BE2C (cell line): ENCODE measurements around the gene DTX3.
A peak's percentile ranks its signal among the peaks of the same experiment; 100 is the strongest.
"Not testable (repeated sequence)": the region's sequence is repeated elsewhere in the genome, so short reads cannot be mapped to it uniquely, and the experiment has no call there.

Experiments
- DNase-seq: peaks from one replicate; pipeline ENCODE4 v3.0.0-alpha.2; 2020
- H3K27me3 ChIP-seq: fragments of 250-450 bp; sonication (Bioruptor Pico); 2 replicates; pipeline ENCODE4 v1.5.1; 2020; ENCODE audit warnings: mild to moderate bottlenecking
- H3K36me3 ChIP-seq: fragments of 250-450 bp; sonication (Bioruptor Pico); 2 replicates; pipeline ENCODE4 v1.5.1; 2020; ENCODE audit warnings: mild to moderate bottlenecking
- H3K4me1 ChIP-seq: fragments of 250-450 bp; sonication (Bioruptor Pico); 2 replicates; pipeline ENCODE4 v1.5.1; 2020
- H3K4me3 ChIP-seq: 2 replicates; pipeline ENCODE4 v1.5.1; 2011; ENCODE audit warnings: low read depth, low read length
- H3K9me3 ChIP-seq: fragments of 250-450 bp; sonication (Bioruptor Pico); 2 replicates; pipeline ENCODE4 v1.5.1; 2020
- TF ChIP-seq, protein P1 (sequence below): IDR thresholded peaks from 2 replicates; pipeline ENCODE4 v1.5.1; 2012; ENCODE audit warnings: mild to moderate bottlenecking, low read depth, low read length

The DTX3 gene

DNA sequence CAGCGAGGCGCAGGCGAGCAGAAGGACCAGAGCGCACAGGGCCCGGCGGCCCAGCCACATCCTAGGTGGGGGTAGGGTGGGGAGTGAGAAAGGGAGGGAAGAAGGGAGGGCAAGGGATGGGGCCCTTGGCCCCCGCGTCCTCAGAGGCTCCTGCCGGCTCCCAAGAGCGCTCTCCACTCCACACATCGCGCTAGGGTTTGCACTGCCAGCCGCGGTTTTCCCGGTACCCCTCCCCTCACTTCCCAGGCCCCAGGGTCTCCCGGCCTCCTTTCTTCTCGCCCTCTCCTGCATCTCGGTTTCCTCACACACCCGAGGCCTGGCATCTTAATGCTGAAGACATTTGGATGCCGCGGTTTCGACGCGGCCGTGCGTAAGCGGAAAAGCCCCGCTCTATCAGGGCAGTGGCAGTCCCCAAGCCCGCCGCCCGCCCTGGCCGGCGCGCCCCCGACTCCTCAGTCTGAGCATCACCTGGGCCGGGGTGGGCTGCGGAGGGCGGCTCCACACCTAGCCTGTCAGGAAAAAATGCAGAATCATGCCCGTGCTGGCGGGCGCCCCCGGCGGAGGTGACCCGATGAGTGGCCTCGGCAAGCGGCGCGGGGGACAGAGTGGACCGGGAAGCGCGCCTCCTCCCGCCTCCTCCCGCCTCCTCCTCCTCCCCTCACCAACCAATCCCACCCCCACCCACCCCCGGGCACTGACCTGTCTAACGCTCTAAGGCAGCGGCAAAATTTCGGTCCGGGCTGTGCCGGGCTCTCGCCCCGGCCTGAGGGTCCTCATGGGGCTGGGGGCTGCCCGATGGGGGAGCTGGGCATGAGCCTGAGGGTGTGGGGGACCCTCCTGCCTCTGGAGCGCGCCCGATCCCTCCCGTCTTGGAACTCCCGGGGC lies 27.7 kb downstream of the DTX3 start:
- Histone ChIP-seq H3K27me3 (no peaks in the 10 kb centered on the region), H3K36me3 (peaks cover 3% of the 10 kb centered on the region; the same call in 1 of the 2 replicates), H3K9me3 (no peaks in the 10 kb centered on the region), H3K4me3 (peak overlapping the region; percentile 76), H3K4me1 (no peaks in the 10 kb centered on the region; the same call in 1 of the 2 replicates)
- TF ChIP-seq, protein P1, sequence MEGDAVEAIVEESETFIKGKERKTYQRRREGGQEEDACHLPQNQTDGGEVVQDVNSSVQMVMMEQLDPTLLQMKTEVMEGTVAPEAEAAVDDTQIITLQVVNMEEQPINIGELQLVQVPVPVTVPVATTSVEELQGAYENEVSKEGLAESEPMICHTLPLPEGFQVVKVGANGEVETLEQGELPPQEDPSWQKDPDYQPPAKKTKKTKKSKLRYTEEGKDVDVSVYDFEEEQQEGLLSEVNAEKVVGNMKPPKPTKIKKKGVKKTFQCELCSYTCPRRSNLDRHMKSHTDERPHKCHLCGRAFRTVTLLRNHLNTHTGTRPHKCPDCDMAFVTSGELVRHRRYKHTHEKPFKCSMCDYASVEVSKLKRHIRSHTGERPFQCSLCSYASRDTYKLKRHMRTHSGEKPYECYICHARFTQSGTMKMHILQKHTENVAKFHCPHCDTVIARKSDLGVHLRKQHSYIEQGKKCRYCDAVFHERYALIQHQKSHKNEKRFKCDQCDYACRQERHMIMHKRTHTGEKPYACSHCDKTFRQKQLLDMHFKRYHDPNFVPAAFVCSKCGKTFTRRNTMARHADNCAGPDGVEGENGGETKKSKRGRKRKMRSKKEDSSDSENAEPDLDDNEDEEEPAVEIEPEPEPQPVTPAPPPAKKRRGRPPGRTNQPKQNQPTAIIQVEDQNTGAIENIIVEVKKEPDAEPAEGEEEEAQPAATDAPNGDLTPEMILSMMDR = no peak
- peak; percentile 52 for DNase-seq

DNA sequence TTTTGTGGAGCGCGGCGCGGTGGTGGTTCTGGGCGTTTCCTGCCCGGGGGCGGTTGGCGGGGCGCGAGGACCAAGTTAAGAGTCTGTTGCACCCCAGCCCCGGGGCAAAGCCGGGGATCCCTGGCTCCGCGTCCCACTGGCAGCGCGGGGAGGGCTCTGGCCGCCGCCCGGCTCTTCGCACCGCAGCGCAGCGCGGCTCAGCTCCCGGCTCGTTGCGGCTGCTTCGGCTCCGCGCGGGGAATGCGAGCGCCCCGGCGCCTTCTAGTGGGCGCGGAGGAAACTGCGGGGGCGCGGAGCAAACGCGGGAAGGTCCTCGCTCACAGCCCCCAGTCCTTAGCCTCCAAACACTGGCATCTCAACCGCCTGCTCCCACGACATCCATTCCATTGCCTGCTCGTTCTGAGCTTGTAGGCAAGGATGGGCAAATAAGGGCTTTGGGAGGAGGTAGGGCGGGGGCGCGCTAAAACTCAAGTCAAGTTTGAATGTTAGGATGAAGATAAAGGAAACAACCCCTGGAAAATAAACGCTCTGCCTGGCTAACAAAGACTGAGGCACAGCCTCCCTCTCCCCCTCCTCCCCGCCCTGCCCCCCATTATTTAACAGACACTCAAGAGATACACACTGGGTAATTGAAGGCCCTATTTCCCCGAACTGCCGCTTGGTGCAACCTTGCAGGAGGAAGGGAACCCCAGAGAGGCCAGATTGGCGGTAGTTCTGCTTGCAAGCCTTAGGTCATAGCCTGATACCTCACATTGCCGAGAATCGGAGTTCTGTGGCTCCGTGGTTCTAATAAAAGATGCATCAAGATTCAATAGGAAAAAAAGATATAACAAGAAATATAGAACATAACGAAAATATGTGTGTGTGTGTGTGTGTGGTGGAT lies 28.6 kb downstream of the DTX3 start, which contains the start of gene B4GALNT1:
Gene B4GALNT1, minus strand, starts transcription at position 244 of the 883 bp plus-strand sequence. CDS start 1,069 bp downstream, outside the sequence.
- Histone ChIP-seq H3K4me3 (peak within 1 kb of the TSS; percentile 76), H3K9me3 (no peaks in the 10 kb centered on the region), H3K36me3 (peaks cover 3% of the 10 kb centered on the region; the same call in 1 of the 2 replicates), H3K27me3 (peaks cover 3% of the 10 kb centered on the region; the same call in 1 of the 2 replicates), H3K4me1 (no peaks in the 10 kb centered on the region; the same call in 1 of the 2 replicates)
- TF ChIP-seq, protein P1 = peak; percentile 82
- DNase-seq = peak; percentile 83

DNA sequence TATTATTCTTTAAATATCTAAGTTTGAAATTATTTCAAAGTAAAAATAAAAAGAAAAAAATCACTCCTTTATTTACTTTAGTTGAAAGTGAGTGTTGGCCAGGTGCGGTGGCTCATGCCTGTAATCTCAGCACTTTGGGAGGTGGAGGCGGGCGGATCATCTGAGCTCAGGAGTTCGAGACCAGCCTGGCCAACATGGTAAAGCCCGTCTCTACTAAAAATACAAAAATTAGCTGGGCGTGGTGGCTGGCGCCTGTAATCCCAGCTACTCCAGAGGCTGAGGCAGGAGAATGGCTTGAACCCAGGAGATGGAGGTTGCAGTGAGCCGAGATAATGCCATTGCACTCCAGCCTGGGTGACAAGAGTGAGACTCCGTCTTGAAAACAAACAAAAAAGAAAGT lies 32.1 kb downstream of the DTX3 start:
- not testable (repeated sequence) for H3K4me1 ChIP-seq, H3K4me3 ChIP-seq, H3K36me3 ChIP-seq, DNase-seq, H3K9me3 ChIP-seq
- H3K27me3 ChIP-seq = peaks cover 13% of the 10 kb centered on the region

DNA sequence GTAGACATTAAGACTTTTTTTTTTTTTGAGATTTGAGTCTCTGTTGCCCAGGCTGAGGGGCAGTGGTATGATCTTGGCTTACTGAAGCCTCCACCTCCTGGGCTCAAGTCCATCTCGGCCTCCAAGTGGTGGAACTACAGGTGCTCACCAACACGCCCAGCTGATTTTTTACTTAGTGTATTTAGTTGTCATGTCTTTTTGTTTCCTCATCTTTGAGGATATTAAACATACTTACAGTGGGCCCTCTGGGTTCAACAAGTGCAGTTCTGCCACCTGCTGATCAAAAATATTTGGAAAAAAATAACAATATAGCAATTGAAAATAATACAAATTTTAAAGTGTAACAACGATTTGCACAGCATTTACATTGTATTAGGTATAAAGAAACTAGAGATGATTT lies 32.7 kb downstream of the DTX3 start:
- H3K4me3 ChIP-seq = no peak overlapping the region
- DNase-seq = no peak
- H3K9me3 ChIP-seq = no peaks in the 10 kb centered on the region; the same call in 1 of the 2 replicates

DNA sequence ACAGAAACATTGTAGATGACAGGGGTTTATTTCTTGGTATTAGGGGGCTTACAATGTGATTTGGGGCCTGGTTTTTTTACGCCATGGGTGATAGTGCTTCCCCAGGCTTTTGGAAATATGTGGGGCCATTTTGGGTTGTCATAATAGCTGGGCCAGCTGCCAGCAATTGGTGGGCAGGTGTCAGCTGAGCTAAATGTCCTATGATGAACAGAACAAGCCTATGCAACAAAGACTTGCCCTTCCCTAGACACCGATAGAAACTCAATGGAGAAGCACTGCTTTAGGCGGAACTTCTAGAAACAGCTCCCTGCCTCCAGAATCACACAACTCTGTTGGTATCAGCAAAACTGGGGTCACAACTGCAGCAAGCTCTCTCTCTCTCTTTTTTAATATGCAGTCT lies 33.5 kb downstream of the DTX3 start:
- H3K9me3 ChIP-seq = no peaks in the 10 kb centered on the region; the same call in 1 of the 2 replicates
- no peaks in the 10 kb centered on the region for H3K4me1 ChIP-seq
- no peaks in the 10 kb centered on the region for H3K36me3 ChIP-seq
- peaks cover 13% of the 10 kb centered on the region for H3K27me3 ChIP-seq
- H3K4me3 ChIP-seq = no peak overlapping the region
- DNase-seq = no peak
- TF ChIP-seq, protein P1 = no peak

More for the DNA sequence above, 32.7 kb downstream of the DTX3 start:
- Histone ChIP-seq H3K27me3 (peaks cover 13% of the 10 kb centered on the region), H3K4me1 (no peaks in the 10 kb centered on the region), H3K36me3 (no peaks in the 10 kb centered on the region)
- TF ChIP-seq, protein P1 = peak; percentile 17; the same call in 1 of the 2 replicates
